Muscle of back (tissue), 11 donors: Measurements from ENCODE around the gene ZFP57. TPM values are rescaled to one million over a fixed set of nuclear protein-coding genes. Genes with fewer than 3 reads are reported as not detected.

Experiments
- DNase-seq, 3 donors: peaks; one replicate each; pipeline versions ENCODE4 v3.0.0 to v3.0.0-alpha.2; 2013
- polyA plus RNA-seq, 10 donors: library from polyadenylated mRNA; unstranded; fragments of 120-200 nt; gene quantifications; one replicate each; pipeline ENCODE4 v1.2.1, GENCODE V29; 2013; ENCODE audit not compliant: insufficient read length in 10 of 10

The ZFP57 gene
- polyA plus RNA-seq, 10 donors, result 0.09 to 0.57 (median 0.19) TPM; not detected in 7

- no peak for DNase-seq
Observed at GRCh38 chr6:29655658-29656057, 25.3 kb downstream of the ZFP57 start.

- peak; percentile 51 to 72 (median 58) for DNase-seq
Observed at GRCh38 chr6:29653452-29654038, 27.4 kb downstream of the ZFP57 start.

- DNase-seq, result no peak
Observed at GRCh38 chr6:29652198-29652584, 28.8 kb downstream of the ZFP57 start.

- peak in 1 of 3 donors; percentile 46 for DNase-seq
Observed at GRCh38 chr6:29651413-29652197, 29.3 kb downstream of the ZFP57 start.

GRCh38 chr6:29649701-29650673 is 31.0 kb downstream of the ZFP57 start:
- DNase-seq, result peak; percentile 97 to 98 (median 98)

- DNase-seq, result peak in 1 of 3 donors; percentile 37
Observed at GRCh38 chr6:29647927-29648642, 32.9 kb downstream of the ZFP57 start.

GRCh38 chr6:29641430-29642148 is 39.4 kb downstream of the ZFP57 start:
- DNase-seq, result no peak

GRCh38 chr6:29637247-29637646 is 43.7 kb downstream of the ZFP57 start:
- DNase-seq, result no peak

- DNase-seq, result no peak
Observed at GRCh38 chr6:29633534-29633905, 47.4 kb downstream of the ZFP57 start.

GRCh38 chr6:29632789-29633533 is 48.0 kb downstream of the ZFP57 start, which contains the start of gene GABBR1:
Gene GABBR1 (minus strand): TSS chr6:29633183. CDS start chr6:29632385, 798 bp downstream.
- peak; percentile 89 to 97 (median 90) for DNase-seq

- peak; percentile 34 to 72 (median 40) for DNase-seq
Observed at GRCh38 chr6:29631860-29632731, 48.9 kb downstream of the ZFP57 start.

- no peak for DNase-seq
Observed at GRCh38 chr6:29631209-29631810, 49.6 kb downstream of the ZFP57 start.

GRCh38 chr6:29630315-29630714 is 50.6 kb downstream of the ZFP57 start:
- no peak for DNase-seq

- DNase-seq, result no peak
Observed at GRCh38 chr6:29629571-29629970, 51.4 kb downstream of the ZFP57 start.

- peak; percentile 64 to 88 (median 75) for DNase-seq
Observed at GRCh38 chr6:29628419-29629281, 52.3 kb downstream of the ZFP57 start.

GRCh38 chr6:29627755-29628418 is 53.1 kb downstream of the ZFP57 start:
- DNase-seq, result peak; percentile 82 to 92 (median 83)
